Medulla oblongata (tissue), 1 donor: Measurements from ENCODE around the gene THAP9.
A peak's percentile ranks its signal among the peaks of the same experiment; 100 is the strongest.
"Not testable (repeated sequence)": the region's sequence is repeated elsewhere in the genome, so short reads cannot be mapped to it uniquely, and the experiment has no call there.

Source experiments
- DNase-seq: peaks from one replicate; pipeline ENCODE4 v3.0.0-alpha.2; 2015; ENCODE audit errors: extremely low spot score

THAP9 gene

GRCh38 chr4:82892467-82892802 lies 8.1 kb upstream of the THAP9 start:
- DNase-seq, result no peak

GRCh38 chr4:82893942-82894341 lies 6.6 kb upstream of the THAP9 start:
- DNase-seq, result no peak

- no peak for DNase-seq
Observed at GRCh38 chr4:82896755-82897154, 3.8 kb upstream of the THAP9 start.

GRCh38 chr4:82898322-82899243 lies 2.0 kb upstream of the THAP9 start:
- DNase-seq, result no peak

- DNase-seq, result no peak
Observed at GRCh38 chr4:82899374-82900065, 1.0 kb upstream of the THAP9 start.

- no peak for DNase-seq
Observed at GRCh38 chr4:82900066-82900410, 497 bp upstream of the THAP9 start.

- no peak for DNase-seq
Observed at GRCh38 chr4:82901183-82901718, 716 bp downstream of the THAP9 start.

- no peak for DNase-seq
Observed at GRCh38 chr4:82903737-82904136, 3.2 kb downstream of the THAP9 start.

GRCh38 chr4:82905205-82905604 lies 4.7 kb downstream of the THAP9 start:
- no peak for DNase-seq

- DNase-seq, result no peak
Observed at GRCh38 chr4:82906469-82906868, 5.9 kb downstream of the THAP9 start.

- DNase-seq, result no peak
Observed at GRCh38 chr4:82909326-82909725, 8.8 kb downstream of the THAP9 start.

- DNase-seq, result no peak
Observed at GRCh38 chr4:82913305-82913704, 12.8 kb downstream of the THAP9 start.

GRCh38 chr4:82913968-82914367 lies 13.4 kb downstream of the THAP9 start:
- not testable (repeated sequence) for DNase-seq

- peak; percentile 77 for DNase-seq
Observed at GRCh38 chr4:82918091-82918490, 17.6 kb downstream of the THAP9 start.

- no peak for DNase-seq
Observed at GRCh38 chr4:82919386-82919785, 18.9 kb downstream of the THAP9 start.

GRCh38 chr4:82921795-82922194 lies 21.3 kb downstream of the THAP9 start:
- DNase-seq, result no peak

GRCh38 chr4:82930848-82931755 lies 30.6 kb downstream of the THAP9 start:
- DNase-seq, result no peak

- DNase-seq, result no peak
Observed at GRCh38 chr4:82934441-82934840, 33.9 kb downstream of the THAP9 start.

GRCh38 chr4:82939414-82939813 lies 38.9 kb downstream of the THAP9 start:
- DNase-seq, result no peak

- no peak for DNase-seq
Observed at GRCh38 chr4:82947498-82947897, 47.0 kb downstream of the THAP9 start.

- no peak for DNase-seq
Observed at GRCh38 chr4:82948647-82949204, 48.2 kb downstream of the THAP9 start.

GRCh38 chr4:82951196-82951595 lies 50.7 kb downstream of the THAP9 start:
- DNase-seq, result no peak
